Measurements from ENCODE around the gene GABRB2.

DNA sequence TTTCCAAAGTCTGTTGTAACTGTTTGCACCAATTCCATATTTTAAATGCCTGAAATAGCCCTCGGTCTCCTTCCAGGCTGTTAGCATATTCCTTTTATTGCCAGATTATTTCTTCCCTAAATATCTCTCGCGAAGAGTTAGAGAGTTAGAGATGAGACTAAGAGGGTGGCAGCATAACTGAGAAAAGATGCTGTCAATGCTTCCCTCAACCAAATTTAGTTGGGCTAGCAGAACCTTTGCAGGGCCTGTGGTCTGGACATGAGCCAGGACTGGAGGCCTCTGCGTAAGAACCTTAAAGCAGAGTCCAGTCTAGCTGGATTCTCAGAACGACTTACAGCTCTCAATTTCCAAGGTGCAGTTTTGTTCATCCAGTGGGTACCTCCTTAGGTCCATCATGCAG, 135.9 kb downstream of the GABRB2 start:
- TF ChIP-seq, protein P1, sequence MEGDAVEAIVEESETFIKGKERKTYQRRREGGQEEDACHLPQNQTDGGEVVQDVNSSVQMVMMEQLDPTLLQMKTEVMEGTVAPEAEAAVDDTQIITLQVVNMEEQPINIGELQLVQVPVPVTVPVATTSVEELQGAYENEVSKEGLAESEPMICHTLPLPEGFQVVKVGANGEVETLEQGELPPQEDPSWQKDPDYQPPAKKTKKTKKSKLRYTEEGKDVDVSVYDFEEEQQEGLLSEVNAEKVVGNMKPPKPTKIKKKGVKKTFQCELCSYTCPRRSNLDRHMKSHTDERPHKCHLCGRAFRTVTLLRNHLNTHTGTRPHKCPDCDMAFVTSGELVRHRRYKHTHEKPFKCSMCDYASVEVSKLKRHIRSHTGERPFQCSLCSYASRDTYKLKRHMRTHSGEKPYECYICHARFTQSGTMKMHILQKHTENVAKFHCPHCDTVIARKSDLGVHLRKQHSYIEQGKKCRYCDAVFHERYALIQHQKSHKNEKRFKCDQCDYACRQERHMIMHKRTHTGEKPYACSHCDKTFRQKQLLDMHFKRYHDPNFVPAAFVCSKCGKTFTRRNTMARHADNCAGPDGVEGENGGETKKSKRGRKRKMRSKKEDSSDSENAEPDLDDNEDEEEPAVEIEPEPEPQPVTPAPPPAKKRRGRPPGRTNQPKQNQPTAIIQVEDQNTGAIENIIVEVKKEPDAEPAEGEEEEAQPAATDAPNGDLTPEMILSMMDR (IDR thresholded peaks at IDR 0.05; ENCODE audit: low read depth, low read length, missing input control) = no peak
- TF ChIP-seq, protein P2, sequence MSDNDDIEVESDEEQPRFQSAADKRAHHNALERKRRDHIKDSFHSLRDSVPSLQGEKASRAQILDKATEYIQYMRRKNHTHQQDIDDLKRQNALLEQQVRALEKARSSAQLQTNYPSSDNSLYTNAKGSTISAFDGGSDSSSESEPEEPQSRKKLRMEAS (IDR thresholded peaks at IDR 0.05) = no peak

Data from liver (tissue), 2 donors.